HG03575 (cell line): ENCODE results near the gene SFTPB.

ENCODE experiments used
- ATAC-seq: cut with Tn5 transposase; IDR thresholded peaks from one replicate; pipeline ENCODE4 v1.9.1; 2021; ENCODE audit not compliant: unreplicated experiment, insufficient number of reproducible peaks, low FRiP score; ENCODE audit errors: extremely low read depth

SFTPB gene

DNA sequence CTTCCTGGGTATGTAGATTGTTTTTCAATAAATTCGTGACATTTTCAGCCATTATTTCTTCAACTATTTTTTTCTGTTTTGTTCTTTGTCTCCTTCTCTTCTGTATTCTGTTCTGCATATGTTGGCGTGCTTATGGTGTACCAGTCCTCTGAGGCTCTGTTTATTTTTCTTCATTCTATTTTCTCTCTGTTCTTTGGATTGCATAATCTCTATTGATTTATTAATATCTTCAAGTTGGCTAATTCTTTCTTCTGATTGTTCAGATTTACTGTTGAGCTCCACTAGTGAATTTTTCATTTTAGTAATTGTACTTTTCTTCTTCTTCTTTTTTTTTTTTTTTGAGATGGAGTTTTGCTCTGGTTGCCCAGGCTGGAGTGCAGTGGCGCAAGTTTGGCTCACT, 36.0 kb upstream of the SFTPB start:
- no peak for ATAC-seq

DNA sequence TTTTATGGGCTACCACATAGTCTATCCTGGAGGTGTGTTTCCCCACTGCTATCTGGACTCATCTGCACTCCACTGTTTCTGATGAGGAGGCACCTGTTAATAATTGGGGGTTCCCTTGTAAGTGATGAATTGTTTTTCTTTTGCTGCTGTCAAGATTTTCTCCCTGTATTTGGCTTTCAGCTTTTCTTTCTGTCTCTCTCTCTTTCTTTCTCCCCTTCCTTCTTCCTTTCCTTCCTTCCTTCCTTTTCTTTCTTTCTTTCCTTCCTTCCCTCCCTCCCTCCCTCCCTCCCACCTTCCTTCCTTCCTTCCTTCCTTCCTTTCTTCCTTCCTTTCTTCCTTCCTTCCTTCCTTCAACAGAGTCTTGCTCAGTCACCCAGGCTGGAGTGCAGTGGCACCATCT, 35.3 kb upstream of the SFTPB start:
- ATAC-seq, result no peak

DNA sequence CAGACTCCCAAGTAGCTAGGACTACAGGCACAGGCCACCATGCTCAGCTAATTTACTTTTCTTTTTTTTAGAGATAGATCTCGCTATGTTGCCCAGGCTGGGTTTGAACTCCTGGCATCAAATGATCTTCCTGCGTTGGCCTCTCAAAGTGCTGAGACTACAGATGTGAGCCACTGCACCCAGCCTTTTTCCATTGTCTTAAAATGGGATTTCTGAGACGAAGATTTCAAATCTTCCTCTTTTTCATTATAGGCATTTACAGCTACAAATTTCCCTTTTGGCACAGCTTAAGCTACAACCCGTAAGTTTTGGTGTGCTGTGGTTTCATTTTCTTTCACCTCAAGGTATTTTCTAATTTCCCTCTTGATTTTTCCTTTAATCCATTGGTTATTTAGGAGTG, 34.8 kb upstream of the SFTPB start:
- ATAC-seq, result no peak

DNA sequence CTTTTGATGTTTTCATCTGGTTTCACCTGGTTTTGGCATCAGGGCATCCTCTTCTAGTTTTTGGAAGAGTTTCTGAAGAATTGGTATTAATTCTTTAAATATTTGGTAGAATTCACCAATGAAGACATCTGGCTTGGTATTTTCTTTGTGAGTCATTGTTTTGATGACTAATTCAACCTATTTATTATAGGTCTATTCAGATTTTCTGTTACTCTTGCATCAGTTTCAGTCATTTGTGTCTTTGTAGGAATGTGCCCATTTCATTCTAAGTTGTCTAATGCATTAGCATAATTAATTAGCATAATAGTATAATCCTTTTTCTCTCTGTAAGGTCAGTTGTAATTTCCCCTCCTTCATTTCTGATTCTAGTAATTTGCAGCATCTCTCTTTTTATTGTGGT, 34.2 kb upstream of the SFTPB start:
- no peak for ATAC-seq

DNA sequence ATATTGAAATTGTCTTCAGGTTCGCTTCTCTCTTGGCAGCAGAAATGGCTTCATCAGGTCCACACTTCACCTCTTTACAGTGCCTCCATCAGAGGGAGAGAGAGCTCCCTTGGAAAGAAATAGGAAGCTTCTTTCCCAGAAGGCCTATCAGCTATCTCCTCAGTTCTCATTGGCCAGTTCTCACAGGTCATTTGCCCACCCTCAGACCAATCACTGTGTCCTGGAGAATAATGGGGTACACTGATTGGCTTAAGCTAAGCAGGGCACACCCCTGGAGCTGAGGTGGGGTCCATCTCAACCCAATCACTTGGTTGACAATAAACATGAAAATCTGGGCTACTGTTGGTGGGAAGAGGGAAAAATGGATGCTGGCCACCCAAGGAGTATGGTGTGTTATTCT, 31.3 kb upstream of the SFTPB start:
- no peak for ATAC-seq

DNA sequence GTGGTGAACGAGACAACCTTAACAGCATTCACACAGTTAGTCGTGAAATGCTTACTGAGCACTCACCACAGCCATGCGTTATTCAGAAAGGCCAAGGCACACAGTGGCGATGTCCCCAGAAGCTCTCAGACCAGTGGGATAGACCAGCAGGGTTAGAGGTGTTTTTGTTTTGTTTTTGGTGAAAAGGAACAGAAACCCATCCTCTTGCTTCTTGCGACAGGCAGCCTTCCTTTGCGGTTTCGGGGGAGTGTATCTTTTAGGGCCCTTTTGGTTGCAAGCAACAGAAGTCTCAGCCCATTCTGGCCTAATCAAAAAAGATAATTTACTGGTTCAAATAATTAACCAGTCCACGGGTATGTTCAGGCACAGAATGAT, 30.9 kb upstream of the SFTPB start:
- no peak for ATAC-seq

DNA sequence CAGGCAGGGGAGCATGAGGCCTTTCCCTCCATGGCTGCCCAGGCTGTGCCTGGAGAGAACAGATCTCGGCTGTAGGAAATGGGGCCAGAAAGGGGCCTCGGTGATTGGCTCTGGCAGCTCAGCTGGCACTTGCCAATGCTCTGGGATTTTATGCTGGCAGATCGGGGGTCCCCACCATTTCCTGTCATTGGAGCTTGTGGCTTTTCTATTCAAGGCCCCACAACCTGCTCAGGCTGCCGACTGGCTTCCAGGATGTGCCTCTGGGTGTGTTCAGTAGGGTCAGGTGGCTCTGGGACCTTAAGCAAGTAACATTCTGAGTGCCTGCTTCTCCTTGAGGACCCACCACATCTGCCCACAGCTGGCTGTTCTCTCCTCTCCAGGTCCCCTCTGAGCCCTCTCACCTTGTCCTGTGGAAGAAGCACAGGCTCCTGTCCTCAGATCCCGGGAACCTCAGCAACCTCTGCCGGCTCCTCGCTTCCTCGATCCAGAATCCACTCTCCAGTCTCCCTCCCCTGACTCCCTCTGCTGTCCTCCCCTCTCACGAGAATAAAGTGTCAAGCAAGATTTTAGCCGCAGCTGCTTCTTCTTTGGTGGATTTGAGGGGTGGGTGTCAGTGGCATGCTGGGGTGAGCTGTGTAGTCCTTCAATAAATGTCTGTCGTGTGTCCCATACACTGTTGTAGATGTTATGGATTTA, 30.3 kb upstream of the SFTPB start:
- no peak for ATAC-seq

DNA sequence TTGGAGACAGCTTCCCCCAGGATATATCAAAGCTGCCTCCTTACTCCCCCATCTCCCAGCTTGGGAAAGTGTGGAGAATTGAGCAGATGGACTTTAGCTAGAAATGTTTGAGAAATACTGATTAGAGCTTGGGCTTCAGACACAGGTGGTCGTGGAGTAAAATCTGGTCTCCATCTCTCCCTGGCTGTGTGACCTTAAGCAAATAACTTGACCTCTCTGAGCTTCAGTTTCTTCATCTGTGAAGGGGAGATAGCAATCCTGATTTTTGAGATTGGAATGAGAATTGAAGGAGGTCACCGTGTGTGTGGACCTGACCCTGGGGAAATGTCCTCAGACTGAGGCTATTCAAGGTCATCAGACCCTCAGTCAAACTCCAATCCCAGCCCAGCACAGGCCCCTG, 29.7 kb upstream of the SFTPB start:
- no peak for ATAC-seq

DNA sequence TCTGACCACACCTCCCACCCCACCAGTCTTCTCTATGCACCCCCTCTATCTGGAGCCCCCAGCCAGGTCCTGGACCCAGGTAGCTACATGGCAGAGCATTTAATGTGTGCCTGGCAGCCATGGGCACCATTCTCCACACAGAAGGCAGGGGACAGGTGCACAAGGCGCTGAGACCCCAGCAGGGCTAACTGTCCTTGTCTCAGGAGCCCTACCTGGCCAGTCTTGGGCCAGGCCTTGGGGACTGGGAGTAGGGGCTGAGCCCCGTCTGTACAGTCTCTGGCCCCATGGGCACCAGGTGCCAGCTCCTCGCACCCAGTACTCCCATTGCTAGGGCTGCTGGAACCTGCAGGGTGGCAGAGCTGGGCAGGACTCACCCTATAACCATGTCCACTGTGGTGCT, 29.1 kb upstream of the SFTPB start:
- ATAC-seq, result no peak

DNA sequence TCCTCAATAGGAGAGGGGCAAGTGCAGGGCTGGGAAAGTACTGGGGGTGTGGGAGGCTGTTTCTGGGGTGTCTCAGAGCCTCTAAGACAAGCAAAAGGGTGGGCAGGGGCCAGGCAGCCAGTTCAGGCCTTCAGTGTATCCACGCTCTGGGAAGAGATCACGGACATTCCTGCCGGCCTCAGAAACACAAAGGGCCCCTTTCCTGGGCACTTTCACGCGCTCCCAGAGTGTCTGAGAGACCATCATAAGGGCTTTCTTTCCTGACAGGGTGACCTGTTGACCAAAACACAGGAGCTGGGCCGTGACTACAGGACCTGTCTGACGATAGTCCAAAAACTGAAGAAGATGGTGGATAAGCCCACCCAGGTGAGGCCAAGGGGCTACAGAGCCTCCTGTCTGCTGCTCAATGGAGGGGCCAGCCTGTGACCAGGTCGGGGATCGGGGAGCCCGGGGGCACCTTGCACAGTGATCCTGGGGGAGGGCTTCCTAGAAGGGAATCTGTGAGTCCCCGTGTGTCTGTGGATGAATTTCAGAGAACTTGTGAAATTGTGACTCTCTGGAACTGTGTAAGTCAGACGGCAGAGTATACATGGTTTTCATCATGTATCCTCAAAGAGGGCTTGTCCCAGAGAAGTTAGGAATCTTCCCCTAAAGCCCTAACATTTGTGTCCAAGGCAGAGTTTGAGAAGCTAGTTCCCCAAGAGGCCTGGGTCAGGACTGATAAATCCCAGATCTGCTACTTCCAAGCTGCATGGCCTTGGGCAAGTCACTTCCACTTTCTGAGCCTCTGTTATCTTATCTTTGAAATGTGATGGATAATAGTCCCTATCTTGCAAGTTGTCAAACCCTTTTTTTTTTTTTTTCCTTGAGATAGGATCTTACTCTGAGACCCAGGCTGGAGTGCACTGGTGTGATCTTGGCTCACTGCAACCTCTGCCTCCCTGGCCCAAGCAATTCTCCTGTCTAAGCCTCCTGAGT, 28.0 kb upstream of the SFTPB start:
- ATAC-seq, result no peak

DNA sequence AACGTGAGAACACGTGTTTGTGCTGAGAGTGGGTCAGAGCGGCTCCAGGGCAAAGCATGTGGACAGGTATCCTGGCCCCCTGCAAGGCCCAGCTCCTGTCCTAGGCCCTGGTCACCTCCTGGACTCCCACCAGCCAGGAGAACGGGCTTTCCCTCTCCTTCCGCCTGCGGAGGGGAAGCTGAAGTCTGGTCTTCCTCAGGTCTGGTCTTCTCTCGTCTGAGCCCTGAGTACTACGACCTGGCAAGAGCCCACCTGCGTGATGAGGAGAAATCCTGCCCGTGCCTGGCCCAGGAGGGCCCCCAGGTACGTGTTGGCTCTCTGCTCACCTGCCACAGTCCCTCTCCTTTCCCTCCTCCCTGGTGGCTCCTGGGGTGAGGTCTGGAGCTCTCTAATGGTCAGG, 27.1 kb upstream of the SFTPB start:
- no peak for ATAC-seq

DNA sequence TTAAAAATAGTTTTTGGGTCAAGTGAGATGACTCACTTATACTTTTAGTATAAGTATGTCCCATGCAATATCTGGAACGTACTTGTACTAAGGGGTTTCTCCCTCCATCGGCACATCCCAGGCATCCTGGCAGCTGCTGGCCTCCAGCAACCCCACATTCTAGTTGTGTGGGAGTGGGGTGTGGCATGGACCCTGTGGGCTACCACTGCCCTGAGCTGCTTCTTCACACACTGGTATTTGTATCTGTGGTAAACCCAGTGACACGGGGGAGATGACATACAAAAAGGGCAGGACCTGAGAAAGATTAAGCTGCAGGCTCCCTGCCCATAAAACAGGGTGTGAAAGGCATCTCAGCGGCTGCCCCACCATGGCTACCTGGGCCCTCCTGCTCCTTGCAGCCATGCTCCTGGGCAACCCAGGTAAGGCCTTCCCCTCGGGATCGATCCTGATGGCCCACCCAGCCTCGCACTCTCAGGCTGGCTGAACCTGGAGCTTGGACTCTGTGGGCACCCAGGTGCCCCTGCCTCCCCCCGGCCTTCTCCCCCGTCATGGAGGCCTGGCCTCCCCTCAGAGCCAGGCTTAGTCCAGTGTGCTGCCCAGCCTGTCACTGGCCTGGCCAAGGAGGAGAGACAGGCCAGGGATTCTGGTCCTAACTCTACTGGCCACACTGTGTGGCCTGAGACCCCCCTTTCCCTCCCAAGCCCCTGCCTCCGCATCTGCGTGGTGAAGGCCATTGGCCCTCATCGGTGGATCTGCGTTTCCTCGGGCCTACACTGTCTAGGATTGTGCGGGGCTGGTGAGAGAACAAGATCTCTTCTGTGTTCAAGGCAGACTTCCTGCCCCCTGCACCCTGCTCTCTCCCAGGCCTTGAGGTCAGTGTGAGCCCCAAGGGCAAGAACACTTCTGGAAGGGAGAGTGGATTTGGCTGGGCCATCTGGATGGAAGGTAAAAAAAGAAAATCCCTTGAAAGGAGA, 26.3 kb upstream of the SFTPB start, which contains the start of gene GNLY:
TSS of gene GNLY (plus strand) at position 307 of the 974 bp plus-strand sequence. CDS start at position 368, 61 bp downstream.
- no peak for ATAC-seq

DNA sequence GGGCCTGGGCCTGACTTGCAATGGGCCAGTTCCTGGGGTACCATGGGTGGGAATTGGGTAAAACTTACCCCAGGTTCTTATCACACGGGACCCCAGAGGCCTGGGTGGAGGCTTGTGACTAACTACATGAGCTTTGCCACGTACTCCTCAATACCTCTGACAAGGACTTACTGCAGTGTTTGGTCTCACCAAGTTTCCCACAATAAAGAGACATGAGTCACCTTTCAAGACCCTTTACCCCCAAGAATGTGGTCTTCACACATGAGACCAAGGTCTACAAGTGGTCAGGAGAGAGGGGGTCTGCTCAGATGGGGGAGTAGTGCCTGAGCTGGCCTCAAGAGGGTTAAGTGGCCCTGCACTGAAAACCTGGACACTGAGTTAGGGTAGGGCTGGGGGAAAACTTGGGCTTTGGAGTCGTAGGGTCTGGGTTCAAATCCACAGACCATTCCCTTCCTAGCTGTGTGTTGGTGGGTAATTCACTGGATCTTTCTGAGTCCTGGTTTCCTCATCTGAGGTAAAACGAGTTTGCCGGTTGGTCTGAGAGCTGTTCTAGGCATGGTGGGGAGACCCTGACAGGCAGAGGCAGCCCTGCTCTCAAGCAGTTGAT, 24.1 kb upstream of the SFTPB start:
- no peak for ATAC-seq

DNA sequence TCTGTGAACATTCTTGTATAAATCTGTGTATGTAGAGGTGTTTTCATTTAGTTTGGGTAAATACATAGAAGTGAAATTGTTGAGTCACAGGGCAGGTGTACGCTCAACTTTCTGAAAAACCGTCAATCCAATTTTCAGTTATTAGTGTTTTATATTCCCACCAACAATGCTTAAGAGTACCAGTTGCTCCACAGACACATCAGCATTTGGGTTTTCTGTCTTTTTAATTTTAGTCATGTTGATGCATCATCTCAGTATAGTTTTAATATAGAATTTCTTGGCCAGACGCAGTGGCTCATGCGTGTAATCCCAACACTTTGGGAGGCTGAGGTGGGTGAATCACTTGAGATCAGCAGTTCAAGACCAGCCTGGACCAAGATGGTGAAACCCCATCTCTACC, 22.9 kb upstream of the SFTPB start:
- ATAC-seq, result no peak

DNA sequence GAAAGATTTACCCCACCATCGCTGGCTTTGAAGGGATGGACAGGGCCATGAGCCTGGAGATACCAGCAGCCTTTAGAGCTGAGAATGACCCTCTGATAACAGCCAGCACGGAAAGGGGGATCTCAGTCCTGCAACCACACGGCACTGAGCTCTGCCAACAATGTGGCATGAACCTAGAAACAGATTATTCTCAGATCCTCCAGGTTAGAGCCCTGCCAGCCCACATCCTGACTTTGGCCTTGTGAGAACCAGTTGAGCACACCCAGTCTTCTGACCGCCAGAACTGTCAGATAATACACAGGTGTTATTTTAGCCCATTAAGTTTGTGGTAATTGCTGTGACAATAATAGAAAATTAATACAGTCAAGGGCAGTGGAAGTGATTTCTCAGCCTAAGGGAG, 16.8 kb upstream of the SFTPB start:
- ATAC-seq, result no peak

DNA sequence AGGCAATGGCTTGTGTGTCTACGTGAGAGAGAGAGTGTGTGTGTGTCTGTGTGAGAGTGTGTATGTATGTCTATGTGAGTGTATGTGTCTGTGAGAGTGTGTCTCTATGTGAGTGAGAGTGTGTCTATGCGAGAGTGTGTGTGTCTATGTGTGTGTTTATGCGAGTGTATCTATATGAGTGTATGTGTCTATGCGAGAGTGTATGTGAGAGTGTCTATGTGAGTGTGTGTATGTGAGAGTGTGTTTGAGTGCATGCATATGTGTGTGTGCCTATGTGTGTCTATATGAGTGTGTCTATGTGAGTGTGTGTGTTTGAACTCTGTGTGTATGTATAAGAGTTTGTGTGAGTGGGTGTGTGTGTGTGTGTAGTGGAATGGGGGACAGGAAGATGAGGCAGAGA, 16.4 kb upstream of the SFTPB start:
- ATAC-seq, result no peak

DNA sequence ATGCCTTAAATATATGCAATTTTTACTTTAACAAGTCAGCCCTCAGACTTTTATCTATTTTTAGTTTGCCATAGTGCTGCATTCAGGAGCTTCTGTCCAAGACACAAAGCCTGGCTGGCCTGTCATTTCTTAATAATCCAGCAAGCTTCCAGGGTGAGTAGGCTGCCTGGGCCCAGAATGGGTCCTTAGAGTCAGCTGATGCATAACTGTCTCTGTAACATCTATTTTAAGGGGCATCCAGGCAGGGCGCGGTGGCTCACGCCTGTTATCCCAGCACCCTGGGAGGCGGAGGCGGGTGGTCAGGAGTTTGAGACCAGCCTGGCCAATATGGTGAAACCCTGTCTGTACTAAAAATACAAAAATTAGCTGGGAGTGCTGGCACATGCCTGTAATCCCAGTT, 14.4 kb upstream of the SFTPB start:
- ATAC-seq, result no peak

DNA sequence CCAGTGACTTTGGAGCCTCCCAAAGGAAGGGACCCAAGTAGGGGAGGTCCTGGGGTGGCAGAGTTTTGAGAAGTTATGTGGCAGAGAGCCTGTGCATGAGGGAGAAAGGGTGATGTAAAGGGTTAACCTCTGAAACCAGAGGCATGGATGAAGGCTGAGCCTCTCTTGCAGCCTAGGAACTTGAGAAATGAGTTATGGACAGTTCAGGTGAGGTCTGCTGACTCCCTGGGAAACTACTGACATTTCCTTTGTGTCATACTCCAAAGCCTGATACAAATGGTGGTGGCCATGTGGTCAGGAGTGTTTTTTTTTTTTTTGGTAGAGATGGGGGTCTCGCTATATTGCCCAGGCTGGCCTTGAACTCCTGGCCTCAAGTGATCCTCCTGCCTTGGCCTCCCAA, 13.8 kb upstream of the SFTPB start:
- no peak for ATAC-seq

DNA sequence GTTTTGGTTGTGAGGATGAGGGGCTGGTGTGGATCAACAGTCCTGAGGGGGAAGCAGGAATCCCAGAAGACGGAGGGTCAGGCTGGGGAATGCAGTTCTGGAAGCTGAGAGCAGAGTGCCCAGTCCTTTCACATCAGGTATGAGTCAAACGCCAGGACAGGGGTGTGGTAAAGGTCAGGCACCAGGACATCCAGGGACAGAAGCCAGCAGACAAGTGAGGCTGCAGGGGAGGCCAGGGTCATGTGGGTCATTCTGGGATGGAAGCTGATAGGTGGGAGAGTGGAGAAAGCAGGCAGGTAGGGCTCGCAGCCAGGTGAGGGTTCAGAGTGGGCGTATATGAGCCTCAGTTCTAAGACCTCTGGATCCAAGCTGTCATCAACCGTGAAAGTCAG, 13.4 kb upstream of the SFTPB start:
- no peak for ATAC-seq
